Esophagus muscularis mucosa (tissue), 4 donors: ENCODE measurements around the gene MCM5.

Experiments used
- EP300 ChIP-seq: sonication (generic); formaldehyde crosslinking; IDR thresholded peaks from one replicate; pipeline ENCODE4 v1.6.1; 2017; ENCODE audit warnings: antibody characterized with exemption
- POLR2A ChIP-seq: fragments of 450-650 bp; IDR thresholded peaks from one replicate; pipeline ENCODE4 v1.6.1; 2017; ENCODE audit warnings: antibody characterized with exemption, moderate library complexity, mild to moderate bottlenecking, low read depth
- POLR2AphosphoS5 ChIP-seq, 2 donors: sonication (generic); formaldehyde crosslinking; IDR thresholded peaks; one replicate each; pipeline ENCODE4 v1.6.1; 2017; ENCODE audit warnings: antibody characterized with exemption in 2 of 2
- TF ChIP-seq, protein P1 (sequence below), 3 experiments: fragments of 200-600 bp in 2 of 3; fragments of 450-650 bp in 1 of 3; sonication (generic) in 2 of 3; IDR thresholded peaks; one replicate each; pipeline ENCODE4 v1.5.1; 2017 to 2019; ENCODE audit warnings: antibody characterized with exemption in 3 of 3, mild to moderate bottlenecking in 2 of 3, moderate library complexity in 1 of 3

DNA sequence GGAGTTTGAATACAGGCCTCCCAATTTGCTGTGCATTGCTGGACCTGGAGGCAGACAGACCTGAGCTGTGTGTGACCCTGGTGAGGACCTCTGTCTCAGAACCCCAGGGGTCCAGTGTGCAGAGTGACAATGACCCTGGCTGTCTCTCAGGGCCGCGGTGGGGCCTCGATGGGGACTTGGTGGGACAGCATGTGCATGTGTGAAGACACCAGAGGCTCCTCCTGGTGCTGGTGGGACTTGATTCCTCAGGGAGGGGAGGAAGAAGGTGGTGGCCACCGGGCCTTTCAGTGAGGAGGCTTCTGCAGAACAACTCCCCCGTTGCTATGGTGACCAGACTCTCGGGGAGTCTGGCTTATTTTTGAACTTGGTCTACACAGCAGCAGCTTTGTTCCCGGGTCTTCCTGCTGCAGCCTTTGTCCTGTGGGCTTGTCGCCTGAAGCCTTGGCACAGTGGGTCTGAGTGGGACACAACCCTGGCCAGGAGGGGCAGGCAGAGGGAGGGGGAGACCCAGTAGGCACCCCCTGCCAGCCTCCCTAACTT lies 35.3 kb downstream of the MCM5 start:
- TF ChIP-seq, protein P1, sequence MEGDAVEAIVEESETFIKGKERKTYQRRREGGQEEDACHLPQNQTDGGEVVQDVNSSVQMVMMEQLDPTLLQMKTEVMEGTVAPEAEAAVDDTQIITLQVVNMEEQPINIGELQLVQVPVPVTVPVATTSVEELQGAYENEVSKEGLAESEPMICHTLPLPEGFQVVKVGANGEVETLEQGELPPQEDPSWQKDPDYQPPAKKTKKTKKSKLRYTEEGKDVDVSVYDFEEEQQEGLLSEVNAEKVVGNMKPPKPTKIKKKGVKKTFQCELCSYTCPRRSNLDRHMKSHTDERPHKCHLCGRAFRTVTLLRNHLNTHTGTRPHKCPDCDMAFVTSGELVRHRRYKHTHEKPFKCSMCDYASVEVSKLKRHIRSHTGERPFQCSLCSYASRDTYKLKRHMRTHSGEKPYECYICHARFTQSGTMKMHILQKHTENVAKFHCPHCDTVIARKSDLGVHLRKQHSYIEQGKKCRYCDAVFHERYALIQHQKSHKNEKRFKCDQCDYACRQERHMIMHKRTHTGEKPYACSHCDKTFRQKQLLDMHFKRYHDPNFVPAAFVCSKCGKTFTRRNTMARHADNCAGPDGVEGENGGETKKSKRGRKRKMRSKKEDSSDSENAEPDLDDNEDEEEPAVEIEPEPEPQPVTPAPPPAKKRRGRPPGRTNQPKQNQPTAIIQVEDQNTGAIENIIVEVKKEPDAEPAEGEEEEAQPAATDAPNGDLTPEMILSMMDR (IDR thresholded peaks at IDR 0.05) = no peak
- TF ChIP-seq EP300 (no peak), POLR2AphosphoS5 (IDR thresholded peaks at IDR 0.05) (no peak), POLR2A (no peak)
